HCEC 1CT (cell line): ENCODE results near the gene GPR137B.

Source experiments
- DNase-seq: peaks from one replicate; pipeline ENCODE4 v3.0.0-alpha.2; 2017

GPR137B gene

DNA sequence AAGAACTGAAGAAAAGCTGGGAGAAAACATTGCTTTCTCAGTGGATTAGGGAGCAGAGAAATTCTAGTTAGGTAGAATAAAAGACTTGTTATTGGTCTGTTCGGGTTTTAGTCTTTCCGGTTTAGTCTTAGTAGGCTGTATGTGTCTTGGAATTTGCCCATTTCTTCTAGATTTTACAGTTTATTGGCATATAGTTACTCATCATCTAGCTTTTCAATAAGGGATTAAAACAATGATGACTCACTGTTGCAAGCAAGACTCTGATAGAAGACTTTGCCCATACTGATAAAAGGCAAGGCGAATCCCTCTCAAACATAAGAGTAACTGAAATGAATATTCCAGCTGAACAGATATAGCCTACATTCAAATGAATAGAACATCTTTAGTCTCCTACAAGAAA is 62.3 kb downstream of the GPR137B start:
- DNase-seq: peak; percentile 67

DNA sequence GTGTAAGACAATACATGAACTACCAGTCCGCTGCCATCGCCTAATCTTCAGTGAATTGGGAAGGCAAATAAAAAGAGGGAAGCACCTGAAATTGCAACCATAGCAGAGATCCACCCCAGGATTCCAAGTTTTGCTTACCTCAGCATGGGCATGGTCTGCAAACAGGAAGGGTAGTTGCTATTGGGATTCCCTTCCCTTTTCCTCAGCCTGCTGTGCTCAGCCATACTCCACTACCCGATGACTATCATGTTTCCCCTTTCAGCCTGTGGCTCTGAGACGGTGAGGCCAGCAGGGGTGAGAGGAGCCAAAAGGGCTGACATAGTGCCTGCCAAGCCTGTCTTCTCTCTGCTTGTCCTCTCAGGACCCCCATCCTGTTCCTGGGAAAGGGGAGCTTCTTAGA is 64.2 kb downstream of the GPR137B start:
- DNase-seq: no peak

DNA sequence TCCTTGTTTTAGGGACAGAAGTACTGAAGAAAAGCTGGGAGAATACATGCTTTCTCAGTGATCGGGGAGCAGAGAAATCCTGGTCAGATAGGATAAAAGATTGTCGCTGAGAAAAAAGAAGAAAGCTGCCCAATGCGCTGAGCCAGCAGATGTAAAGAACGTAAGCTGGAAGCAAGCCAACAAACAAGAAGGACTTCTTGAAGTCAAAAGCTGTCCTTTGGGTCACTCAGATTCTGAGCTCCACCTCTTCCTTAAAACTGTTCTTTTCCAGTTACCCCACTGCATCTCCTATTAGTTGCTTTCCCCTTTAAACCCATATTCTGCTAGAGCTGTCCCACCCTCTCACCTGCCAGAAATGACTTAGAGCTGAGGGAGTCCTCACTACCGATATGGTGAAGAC is 64.8 kb downstream of the GPR137B start:
- no peak for DNase-seq

DNA sequence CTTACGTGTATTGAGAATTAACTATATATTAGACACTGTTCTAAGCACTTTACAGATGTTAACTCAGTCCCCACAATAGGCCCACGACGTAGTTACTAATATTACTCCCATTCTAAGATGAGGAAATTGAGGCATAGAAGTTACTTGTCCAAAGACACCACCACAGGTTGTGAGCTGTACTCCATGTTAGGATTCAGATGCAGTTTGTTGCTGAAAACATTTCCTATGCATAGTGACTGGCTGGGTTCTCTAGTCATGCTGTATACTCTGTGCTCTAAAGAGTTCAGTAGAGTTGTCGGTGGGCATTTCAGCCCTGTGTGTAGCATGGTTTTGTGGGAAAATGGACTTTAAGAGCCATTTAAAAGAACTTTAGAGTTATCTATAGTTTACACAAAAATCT is 65.2 kb downstream of the GPR137B start:
- DNase-seq: no peak

DNA sequence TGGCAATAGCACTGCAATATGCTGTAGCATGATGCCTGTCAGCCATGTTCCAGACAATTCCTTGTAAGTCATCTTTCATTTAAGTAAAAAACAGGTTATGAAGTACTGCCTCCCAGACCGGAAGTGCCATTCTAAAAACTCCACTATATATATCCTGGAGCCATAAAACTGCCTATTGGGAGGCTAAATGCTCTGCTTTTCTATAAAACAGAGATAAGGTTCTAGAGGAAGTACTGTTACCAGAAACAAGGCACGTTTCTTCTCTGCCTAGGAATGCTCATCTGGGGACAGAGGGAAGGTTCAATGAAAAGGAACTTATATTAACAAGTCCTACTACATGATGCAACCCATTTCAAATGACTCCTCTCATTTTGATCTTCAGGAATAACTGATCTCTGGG is 66.8 kb downstream of the GPR137B start:
- no peak for DNase-seq

DNA sequence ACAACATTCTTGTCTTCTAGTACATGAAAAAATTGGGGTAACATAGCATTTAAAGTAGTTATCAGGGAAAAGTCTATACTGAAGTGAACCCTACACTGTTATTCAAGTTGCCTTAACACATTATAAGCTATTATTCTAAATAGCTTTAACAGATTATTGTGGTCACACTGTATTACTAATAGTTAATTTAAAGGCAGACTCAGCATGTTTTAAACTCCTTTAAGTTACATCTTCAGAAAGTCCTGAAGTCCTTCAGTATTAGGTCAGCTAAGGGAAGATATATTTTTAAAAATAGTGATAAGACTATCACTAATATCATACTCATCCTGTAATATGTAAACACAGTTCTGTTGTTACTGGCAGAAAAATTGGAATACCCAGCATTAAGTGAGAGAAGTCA is 67.4 kb downstream of the GPR137B start:
- DNase-seq: no peak

DNA sequence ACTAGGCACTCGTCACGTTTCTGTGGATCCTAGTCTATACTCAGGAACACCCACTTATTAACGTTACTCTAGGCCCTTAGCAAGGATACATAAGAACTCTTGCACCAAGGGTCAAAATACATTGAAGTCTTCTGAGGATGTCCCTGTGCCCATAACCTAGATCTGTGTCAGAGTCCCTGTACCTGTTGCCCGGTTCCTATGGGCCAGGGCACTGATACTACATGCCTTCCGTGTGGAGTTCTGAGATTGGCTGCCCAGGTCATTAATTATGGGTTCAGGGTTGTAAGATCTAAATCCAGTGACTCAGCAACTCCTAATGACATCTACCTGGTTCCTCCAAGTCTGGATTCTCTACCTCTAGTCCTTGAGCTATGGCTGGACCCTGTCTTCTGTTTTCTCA is 69.5 kb downstream of the GPR137B start:
- no peak for DNase-seq

DNA sequence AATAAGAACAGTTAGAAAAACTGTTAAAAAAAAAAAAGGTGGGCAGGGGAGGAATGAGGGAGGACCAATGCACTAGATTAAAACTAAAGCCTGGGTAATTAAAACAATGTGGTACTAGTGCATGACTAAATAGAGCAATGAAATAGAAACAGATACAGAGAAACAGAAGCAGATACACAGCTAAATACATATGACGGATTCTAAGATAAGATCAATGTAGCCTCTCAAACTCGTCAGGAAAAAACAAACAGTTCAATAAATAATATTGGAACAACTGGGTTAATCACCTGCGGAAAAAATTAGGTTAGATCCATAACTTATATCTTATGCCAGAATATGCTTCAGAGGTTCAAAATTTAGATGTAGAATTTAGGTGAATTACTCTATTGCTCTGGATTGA is 71.2 kb downstream of the GPR137B start:
- no peak for DNase-seq

DNA sequence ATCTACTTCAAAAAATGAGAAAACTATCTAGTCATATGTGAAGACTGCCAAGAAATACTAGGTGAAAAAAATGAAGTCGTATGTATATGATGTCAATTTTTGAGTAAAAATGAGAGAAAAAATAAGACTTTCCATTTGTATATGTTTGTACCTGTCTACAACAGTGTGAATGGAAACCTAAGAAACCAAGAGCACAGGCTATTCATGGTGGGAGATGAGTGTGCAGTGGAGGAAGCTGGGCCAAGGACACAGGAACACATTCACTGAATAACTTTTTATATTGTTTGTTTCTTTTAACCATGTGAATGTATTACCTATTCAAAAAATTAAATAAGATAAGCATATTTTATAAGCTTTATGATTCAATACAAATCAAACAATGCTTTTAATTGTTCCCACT is 72.4 kb downstream of the GPR137B start:
- DNase-seq: no peak

DNA sequence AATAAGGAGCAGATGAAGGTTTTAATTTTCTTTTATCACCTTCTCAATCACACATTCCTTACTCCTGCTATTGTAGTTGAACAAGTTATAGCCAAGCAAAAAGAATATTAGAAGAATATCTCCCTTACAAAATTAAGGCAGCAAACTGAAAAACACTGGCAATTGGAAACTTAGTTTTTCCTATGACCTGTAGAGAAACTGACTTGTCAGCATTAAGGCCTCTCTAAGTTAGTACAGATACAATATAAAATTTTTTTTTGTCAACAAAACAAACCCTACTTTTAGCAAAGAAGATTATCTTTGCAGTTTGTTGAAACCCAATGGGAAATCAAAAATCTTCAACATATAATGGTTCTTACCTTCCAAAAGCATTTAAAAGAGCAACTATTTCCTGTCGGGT is 78.1 kb downstream of the GPR137B start:
- DNase-seq: no peak

DNA sequence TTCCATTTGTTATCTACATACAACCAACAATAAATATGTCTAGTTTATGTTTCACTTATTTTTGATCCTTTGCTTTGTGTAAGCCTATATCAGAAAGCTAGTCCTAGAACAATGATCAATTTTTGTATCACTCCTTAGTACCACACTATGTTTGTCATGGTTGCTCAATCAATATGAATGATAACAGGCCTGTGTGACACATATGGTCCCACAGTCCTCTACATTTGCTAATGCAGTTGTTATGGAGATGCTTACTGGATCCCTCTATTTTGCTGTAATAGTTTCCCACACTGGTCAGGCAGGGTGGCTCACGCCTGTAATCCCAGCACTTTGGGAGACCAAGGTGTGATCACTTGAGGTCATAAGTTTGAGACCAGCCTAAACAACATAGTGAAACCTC is 80.3 kb downstream of the GPR137B start:
- no peak for DNase-seq

DNA sequence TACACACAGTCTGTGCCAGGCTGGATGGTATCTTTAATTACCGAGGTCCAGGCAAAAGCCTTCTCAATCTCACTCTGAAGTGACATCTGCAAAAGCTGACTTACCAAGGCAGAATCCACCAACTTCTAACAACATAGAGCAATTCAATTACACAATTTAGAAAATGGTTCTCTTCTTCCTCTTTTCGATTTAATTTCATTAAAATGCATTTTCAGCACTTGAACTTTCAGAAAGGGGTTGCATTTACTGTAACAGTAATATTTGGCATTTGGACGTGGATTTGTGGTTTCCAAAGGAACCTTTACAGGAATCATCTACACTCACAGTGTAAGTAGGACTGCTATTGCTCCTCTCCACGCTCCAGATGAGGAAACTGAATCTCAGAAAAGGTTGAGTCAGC is 86.1 kb downstream of the GPR137B start:
- DNase-seq: no peak

DNA sequence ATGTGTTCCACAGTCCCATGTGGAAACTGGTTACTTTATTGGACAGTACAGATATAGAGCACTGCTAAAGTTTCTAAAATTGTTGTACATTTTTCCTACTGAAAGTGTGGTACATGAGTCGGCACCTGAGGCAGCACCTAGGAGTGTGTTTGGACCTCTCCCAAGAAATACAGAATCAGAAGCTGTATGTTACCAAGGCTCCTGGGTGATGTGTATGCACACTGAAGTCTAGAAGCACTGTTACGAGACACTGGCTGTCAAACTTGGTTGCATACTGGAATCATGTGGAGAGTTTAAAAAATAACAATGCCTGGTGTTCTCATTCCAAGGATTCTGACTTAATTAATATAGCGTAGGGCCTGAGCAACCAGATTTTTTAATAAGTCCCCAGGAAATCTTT is 92.8 kb downstream of the GPR137B start:
- no peak for DNase-seq

DNA sequence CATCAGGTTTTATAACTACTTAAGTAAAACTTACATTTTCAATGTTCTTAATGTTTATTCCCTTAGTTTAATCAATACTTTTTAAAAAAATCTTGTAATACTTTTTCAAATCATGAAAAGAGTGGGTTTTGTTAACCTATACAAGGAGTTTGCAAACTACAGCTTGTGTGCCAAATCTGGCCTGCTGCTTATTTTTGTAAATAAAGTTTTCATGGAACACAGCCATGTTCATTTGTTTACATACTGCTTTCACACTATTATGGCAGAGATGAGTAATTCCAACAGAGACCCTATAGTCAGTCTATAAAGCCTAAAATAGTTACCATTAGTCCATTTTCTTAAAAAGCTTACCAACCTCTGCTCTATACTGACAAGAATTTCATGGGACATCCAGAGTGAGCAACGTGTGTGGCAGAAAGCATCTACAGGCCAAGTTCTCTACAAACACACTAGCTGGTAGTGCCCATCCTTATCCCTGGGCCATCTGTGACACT is 96.8 kb downstream of the GPR137B start:
- DNase-seq: no peak

DNA sequence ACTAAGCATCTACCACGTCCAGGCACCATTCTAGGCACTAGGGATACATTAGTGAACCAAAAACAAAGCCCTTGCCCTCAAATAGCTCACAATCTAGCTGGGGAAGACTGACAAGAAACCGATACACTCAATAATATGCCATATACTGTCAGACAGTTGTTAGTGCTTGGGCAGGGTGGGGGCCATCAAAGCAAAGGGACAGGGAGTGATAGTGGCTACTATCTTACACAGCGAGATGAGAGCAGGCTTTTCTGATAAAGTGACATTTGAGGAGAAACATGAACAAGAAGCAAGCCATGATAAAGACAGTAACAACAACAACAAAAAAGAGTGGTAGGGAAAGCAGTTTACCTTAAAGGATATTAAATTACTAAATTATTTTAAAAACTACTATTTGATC is 98.3 kb downstream of the GPR137B start:
- no peak for DNase-seq

DNA sequence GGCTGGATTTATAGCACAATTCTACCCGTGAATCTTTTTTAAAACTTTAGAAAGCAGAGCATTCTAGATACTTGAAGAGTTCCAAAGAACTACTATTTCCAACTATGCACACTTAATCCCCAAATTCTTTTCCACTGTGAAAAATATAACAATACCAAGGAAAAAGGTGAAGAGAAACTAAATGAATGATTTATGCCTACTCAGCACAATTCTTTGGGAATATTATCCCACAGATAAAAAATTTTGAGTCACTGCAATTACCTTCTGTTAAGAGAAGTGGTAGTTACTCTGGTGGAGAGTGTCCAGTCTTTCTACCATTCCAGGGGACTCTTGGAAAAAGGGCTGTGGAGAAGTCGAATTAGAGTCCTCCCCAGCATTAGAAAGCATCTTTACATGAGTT is 100.2 kb downstream of the GPR137B start:
- no peak for DNase-seq

DNA sequence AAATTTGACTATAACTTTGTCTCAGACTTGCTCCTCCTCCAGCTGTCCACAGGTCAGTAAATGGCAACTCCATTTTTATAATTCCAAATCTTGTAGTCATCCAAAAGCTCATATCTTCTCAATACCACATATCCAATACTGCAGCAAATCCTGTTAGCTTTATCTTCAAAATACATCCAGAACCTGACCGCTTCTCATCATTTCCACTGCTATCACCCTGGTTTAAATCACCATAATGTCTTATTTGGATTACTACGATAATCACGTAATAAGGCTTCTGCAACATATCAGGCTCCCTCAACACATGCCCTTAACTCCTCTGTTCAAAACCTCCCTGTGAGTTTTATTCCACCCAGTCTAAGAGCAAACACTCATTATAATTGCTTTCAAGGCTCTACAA is 104.9 kb downstream of the GPR137B start:
- no peak for DNase-seq

DNA sequence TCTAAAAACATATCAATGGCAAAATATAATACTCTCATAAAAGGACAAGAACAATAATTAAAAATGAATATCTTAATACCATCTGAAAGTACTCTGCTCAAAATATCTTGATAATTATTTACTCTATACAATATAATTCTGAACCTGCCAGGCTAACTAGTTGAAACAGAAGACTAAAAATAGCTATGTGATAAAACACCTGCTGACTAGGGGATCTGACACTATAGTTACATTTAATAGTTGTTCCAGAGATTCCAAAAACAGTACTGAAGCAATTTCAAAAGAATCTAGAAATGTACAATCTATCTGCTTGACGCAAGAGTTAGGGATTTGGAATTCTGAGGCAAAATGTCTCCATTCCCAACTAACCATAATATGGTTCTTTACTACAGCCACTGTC is 109.2 kb downstream of the GPR137B start:
- no peak for DNase-seq

DNA sequence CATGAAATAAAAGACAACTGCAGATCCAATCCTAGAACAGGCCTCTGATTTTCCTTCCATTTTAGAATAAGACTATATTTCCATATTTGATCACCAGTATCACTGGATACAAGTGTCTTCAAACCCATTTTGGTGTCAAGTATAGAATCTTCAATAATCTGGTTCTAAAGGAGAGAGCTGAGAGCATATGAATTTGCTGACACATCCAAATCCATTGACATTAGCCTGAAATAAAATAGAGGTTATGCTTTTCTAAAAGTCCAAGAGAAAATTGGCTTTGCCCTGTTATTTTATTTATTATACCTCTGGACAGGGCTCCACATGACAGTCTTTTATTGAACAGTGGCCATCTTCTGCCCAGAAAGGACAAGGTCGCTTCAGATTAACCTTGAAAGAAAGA is 110.8 kb downstream of the GPR137B start:
- no peak for DNase-seq

DNA sequence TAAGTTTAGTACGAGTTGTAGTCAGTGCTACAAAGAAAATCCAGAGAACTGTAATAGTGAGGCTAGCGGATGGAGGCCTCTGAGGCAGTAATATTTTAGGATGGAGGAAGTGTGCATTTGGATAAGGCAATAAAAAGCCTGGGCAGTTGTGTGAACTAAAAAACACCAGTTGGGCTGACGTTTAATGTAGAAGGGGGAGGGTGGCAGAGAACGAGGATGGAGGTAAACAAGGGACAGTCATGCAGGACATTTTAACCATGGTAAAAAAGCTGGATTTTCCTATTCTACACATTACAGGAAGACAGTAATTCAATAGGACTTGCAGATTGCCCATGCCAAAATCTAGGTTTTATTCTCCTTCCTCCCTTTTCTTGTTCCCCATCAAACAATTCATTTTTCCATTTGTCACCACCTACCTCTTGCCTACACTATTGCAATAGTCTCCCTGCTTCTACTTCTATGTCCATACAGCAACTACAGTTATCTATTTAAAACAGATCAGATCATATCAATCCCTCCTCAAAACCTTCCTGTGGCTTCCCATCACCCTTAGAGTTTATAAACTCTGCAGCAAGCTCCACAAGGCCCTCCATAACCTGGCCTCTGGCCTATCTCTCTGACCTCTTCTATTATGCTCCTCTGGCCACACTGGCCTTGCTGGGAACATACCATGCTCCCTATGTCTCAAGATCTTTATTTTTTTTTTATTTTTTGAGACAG is 111.7 kb downstream of the GPR137B start:
- no peak for DNase-seq

DNA sequence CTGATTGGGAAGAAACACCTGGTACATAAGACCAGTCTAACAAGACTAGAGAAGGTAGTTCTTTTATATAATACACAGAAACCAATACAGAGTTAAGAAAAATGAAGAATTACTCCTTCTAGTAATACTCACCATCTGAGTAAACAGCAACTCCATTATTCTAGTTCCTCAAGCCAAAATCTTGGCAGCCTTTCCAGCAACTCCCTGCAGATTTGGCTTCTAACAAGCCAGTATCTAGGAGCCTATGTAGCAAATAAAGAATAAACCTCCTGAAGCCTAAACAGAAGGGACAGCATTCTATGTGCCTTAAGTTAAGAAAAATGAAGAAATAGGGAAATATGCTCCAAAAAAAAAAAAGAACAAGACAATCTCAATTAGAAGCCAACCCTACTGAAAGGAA is 114.9 kb downstream of the GPR137B start:
- DNase-seq: no peak

DNA sequence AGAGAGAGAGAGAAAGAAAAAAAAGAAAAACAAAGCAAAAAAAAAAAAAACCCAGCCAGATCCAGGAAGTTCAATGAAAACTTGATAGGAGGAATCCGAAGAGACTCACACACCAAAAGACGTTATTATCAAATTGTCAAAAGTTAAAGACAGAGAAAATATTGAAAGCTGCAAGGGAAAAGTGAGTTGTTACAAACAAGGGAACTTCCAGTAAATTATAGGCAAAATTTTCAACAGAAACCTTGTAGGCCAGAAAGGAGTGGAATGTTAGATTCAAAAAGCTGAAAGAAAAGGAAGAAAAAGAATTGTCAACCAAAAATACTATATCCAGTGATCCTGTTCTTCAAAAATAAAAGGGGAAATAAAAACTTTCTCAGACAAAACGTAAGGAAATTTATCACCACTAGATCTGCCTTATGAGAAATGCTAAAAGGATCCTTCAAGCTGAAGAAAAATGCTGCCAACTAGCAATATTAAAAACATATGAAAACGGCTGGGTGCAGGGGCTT is 115.8 kb downstream of the GPR137B start:
- DNase-seq: no peak
